GM12801 (cell line): ENCODE measurements around the gene GRK5.

Source experiments
- TF ChIP-seq, protein P1 (sequence below): IDR thresholded peaks from one replicate; pipeline ENCODE4 v1.5.1; 2011; ENCODE audit warnings: control low read depth; ENCODE audit not compliant: insufficient read length; ENCODE audit errors: extremely low read depth

The GRK5 gene

DNA sequence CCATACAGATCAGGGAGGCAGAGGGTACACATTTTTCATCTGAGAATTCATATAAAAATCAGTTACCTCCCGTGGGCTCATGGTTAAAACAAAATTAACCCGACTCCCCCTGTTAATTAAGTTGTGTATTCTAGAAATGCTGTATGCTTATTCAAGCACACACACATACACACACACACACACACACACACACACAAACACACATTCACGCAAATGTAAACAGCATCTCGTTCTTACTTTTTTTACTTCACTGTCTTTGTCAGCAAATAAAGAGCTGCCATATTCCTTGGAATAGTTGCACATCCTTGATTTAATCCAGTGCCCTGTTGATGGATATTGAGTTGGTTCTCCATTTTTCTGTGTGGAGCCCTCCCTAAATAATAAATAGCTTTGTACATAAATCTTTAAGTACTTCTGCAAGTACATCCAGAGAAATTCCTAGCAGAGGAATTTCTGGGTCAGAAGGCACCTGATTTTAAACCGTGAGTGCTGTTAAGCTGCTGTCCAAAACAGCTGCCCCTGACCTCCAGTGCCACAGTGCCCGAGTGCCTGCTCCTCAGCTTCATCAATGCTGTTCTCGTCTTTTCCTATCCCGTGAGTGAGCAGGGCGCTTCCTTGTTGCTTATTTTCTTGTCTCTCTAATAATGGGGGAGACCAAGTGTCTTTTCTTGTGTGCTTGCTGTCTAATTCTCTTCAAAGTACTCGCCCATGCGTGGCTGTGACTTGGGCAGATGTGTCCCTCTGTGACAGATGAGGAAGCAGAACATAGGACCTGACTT, 217.9 kb downstream of the GRK5 start:
- TF ChIP-seq, protein P1, sequence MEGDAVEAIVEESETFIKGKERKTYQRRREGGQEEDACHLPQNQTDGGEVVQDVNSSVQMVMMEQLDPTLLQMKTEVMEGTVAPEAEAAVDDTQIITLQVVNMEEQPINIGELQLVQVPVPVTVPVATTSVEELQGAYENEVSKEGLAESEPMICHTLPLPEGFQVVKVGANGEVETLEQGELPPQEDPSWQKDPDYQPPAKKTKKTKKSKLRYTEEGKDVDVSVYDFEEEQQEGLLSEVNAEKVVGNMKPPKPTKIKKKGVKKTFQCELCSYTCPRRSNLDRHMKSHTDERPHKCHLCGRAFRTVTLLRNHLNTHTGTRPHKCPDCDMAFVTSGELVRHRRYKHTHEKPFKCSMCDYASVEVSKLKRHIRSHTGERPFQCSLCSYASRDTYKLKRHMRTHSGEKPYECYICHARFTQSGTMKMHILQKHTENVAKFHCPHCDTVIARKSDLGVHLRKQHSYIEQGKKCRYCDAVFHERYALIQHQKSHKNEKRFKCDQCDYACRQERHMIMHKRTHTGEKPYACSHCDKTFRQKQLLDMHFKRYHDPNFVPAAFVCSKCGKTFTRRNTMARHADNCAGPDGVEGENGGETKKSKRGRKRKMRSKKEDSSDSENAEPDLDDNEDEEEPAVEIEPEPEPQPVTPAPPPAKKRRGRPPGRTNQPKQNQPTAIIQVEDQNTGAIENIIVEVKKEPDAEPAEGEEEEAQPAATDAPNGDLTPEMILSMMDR, result no peak

- TF ChIP-seq, protein P1, result no peak
These were observed 218.5 kb downstream of the GRK5 start for GRCh38 chr10:119425881-119426170.

- TF ChIP-seq, protein P1, result no peak
These were observed 219.3 kb downstream of the GRK5 start for GRCh38 chr10:119426699-119427098.

GRCh38 chr10:119427263-119427864, 220.0 kb downstream of the GRK5 start:
- TF ChIP-seq, protein P1, result no peak

DNA sequence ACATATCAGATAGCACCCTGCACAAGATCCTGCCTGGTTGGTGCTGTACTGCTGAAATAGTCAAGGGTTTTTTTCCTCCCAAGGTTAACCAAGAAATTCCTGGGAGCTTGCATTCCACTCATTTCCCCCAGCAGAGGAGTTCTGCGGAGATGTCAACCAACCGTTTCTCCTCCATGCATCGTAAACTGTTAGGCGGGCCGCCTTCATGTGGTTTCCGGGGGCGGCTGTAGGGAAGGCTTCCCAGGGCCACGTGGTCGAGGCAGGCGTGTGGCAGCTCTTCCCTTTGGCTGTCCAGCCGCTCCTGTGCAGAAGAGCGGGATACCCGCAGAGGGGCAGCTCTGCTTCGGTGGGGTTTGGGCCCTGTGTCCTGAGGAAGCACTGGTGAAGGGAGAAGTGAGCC, 221.4 kb downstream of the GRK5 start:
- TF ChIP-seq, protein P1, result no peak

DNA sequence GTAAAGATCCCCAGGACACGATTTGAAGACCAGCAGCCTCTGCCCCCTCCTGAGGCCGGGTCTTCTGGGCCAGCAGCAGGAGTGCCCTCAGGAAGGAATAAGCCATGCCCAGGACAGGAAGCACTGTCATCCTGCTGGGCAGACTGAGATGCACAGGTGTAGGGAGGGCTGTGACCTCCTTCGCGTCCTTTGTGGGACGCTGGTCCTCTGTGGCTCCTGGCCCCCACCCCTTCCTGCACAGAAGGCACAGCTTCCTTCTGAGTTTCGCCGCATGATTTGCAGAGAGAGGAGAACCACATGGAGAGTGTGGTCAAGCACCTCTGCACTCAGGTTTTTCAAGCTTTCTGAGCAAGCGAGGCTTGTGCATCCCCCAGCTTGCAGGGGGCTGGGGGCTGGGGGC, 222.4 kb downstream of the GRK5 start:
- TF ChIP-seq, protein P1, result no peak

DNA sequence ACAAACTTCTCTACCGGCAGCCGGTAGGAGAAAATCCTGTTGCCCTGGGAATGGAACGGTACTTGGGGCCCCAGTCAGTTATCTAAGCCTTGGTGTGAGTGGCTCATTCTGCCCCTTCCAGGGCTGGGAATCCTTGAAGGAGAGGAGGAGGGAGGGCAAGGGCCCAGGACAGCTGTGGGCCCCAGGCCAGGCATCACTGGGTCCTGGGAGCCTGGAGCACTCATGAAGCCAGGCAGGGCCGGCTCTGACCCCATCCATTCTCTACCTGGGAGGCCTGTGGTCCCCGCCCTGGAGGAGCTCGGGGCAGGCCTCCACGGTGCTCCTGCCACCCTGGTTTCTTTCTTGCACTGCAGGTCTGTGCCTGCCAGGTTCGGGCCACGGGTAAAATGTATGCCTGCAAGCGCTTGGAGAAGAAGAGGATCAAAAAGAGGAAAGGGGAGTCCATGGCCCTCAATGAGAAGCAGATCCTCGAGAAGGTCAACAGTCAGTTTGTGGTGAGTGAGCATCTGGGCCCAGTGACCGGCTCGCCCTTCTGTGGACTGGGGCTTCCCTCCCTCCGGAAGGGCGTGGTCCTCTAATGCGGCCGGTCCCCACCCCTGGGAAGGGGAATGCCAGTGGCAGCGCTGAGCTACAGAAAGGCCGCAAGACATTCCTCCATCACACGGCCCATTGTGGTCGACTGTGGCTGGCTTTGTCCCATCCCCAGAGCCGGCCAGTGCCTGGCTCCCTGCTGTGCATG, 223.8 kb downstream of the GRK5 start:
- TF ChIP-seq, protein P1, result no peak
